H1 (cell line): Measurements from ENCODE around the gene MBNL2. TPM values are rescaled to one million over a fixed set of nuclear protein-coding genes. Genes with fewer than 3 reads are reported as not detected.

Experiments used
- SIRT6 ChIP-seq: IDR thresholded peaks from one replicate; pipeline ENCODE4 v1.7.1; 2012; ENCODE audit warnings: low read length, inconsistent platforms
- SUZ12 ChIP-seq: fragments of 200-600 bp; sonication (generic); IDR thresholded peaks from 2 replicates; pipeline ENCODE4 v1.6.1; 2012; ENCODE audit warnings: mild to moderate bottlenecking, inconsistent platforms, low read length, moderate library complexity, mixed read lengths
- polyA plus RNA-seq, 7 experiments: library from polyadenylated mRNA; depleted of rRNA in 3 of 7; stranded (reverse) in 5 of 7; unstranded in 2 of 7; fragments of >200 nt in 5 of 7; fragments of 200-250 nt in 2 of 7; gene quantifications; 1 replicate in 5 of 7; 2 replicates in 1 of 7; 4 replicates in 1 of 7; pipeline versions ENCODE4 v1.2.1 to v1.2.3, GENCODE V29; 2011 to 2013; ENCODE audit warnings: missing spikeins in 2 of 7, mixed read lengths in 2 of 7
- total RNA-seq: library from RNA; stranded (reverse); fragmentation: NEBNext Ultra II Directional; extraction: Animal tissue kit (Norgen Biotek cat#: 25700); gene quantifications from 2 replicates; pipeline ENCODE4 v1.2.1, GENCODE V29; 2021
- TF ChIP-seq, protein P1 (sequence below): IDR thresholded peaks from 2 replicates; pipeline ENCODE4 v1.6.1; 2012; ENCODE audit warnings: inconsistent platforms

MBNL2 gene
- total and polyA plus RNA-seq, 2 of the 8 experiments (the other 6 are each of a cell fraction or from before 2014, with no cell fraction given), result 1.0 to 2.6 TPM

- no peak for TF ChIP-seq SUZ12
- TF ChIP-seq SIRT6, result no peak
- TF ChIP-seq, protein P1, sequence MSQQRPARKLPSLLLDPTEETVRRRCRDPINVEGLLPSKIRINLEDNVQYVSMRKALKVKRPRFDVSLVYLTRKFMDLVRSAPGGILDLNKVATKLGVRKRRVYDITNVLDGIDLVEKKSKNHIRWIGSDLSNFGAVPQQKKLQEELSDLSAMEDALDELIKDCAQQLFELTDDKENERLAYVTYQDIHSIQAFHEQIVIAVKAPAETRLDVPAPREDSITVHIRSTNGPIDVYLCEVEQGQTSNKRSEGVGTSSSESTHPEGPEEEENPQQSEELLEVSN, result no peak
Observed at GRCh38 chr13:97261254-97262005, 39.3 kb downstream of the MBNL2 start (continued).
